Measurements from ENCODE around the gene DIDO1. TPM values are rescaled to one million over a fixed set of nuclear protein-coding genes. Genes with fewer than 3 reads are reported as not detected.
A peak's percentile ranks its signal among the peaks of the same experiment; 100 is the strongest.

DIDO1 gene
- total and polyA plus RNA-seq, 2 of the 13 experiments (the other 11 are each of a cell fraction or from before 2014, with no cell fraction given): 75.0 to 75.1 TPM

GRCh38 chr20:62926229-62927127 is at the start of gene DIDO1 (continued):
- TF ChIP-seq TAF15 (IDR thresholded peaks at IDR 0.05; ENCODE audit: low read depth, low read length, poor library complexity, severe bottlenecking): peak; percentile 98
- TF ChIP-seq ZNF160 (CRISPR knock-in tag; IDR thresholded peaks at IDR 0.05): peak; percentile 66; the same call in 1 of the 2 replicates
- TF ChIP-seq, protein P1, sequence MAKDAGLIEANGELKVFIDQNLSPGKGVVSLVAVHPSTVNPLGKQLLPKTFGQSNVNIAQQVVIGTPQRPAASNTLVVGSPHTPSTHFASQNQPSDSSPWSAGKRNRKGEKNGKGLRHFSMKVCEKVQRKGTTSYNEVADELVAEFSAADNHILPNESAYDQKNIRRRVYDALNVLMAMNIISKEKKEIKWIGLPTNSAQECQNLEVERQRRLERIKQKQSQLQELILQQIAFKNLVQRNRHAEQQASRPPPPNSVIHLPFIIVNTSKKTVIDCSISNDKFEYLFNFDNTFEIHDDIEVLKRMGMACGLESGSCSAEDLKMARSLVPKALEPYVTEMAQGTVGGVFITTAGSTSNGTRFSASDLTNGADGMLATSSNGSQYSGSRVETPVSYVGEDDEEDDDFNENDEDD (CRISPR knock-in tag; IDR thresholded peaks at IDR 0.05; ENCODE audit: borderline replicate concordance): peak; percentile 91
- TF ChIP-seq MIER2 (CRISPR knock-in tag; IDR thresholded peaks at IDR 0.05): no peak; the same call in 1 of the 2 replicates
- peak; percentile 56; the same call in 1 of the 2 replicates for TF ChIP-seq REXO4 (CRISPR knock-in tag; IDR thresholded peaks at IDR 0.05; ENCODE audit: borderline replicate concordance)
- peak; percentile 60; the same call in 1 of the 2 replicates for TF ChIP-seq ZNF670 (CRISPR knock-in tag; IDR thresholded peaks at IDR 0.05; ENCODE audit: borderline replicate concordance)
- TF ChIP-seq GPBP1L1 (CRISPR knock-in tag; IDR thresholded peaks at IDR 0.05): no peak
- TF ChIP-seq ZNF234 (CRISPR knock-in tag; conservative IDR thresholded peaks at IDR 0.05): peak; percentile 82; the same call in 1 of the 2 replicates
- TF ChIP-seq GFI1 (CRISPR knock-in tag; IDR thresholded peaks at IDR 0.05; ENCODE audit: borderline replicate concordance): peak; percentile 51; the same call in 1 of the 2 replicates
- no peak for TF ChIP-seq ONECUT2 (CRISPR knock-in tag; IDR thresholded peaks at IDR 0.05)
- TF ChIP-seq ZFP36L2 (CRISPR knock-in tag; IDR thresholded peaks at IDR 0.05): no peak
- no peak for TF ChIP-seq HMGA1 (CRISPR knock-in tag; conservative IDR thresholded peaks at IDR 0.05)
- TF ChIP-seq ZNF33A (CRISPR knock-in tag; IDR thresholded peaks at IDR 0.05; ENCODE audit: borderline replicate concordance): 0 out of 2 replicates have a peak, but pooled peaks have one; percentile 33
- TF ChIP-seq KDM1A (CRISPR knock-in tag; IDR thresholded peaks at IDR 0.05): peak; percentile 7; the same call in 1 of the 2 replicates
- TF ChIP-seq, protein P2, sequence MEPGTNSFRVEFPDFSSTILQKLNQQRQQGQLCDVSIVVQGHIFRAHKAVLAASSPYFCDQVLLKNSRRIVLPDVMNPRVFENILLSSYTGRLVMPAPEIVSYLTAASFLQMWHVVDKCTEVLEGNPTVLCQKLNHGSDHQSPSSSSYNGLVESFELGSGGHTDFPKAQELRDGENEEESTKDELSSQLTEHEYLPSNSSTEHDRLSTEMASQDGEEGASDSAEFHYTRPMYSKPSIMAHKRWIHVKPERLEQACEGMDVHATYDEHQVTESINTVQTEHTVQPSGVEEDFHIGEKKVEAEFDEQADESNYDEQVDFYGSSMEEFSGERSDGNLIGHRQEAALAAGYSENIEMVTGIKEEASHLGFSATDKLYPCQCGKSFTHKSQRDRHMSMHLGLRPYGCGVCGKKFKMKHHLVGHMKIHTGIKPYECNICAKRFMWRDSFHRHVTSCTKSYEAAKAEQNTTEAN (CRISPR knock-in tag; conservative IDR thresholded peaks at IDR 0.05): peak; percentile 92
- TF ChIP-seq RAD21 (CRISPR knock-in tag; IDR thresholded peaks at IDR 0.05): peak; percentile 93
- TF ChIP-seq, protein P3, sequence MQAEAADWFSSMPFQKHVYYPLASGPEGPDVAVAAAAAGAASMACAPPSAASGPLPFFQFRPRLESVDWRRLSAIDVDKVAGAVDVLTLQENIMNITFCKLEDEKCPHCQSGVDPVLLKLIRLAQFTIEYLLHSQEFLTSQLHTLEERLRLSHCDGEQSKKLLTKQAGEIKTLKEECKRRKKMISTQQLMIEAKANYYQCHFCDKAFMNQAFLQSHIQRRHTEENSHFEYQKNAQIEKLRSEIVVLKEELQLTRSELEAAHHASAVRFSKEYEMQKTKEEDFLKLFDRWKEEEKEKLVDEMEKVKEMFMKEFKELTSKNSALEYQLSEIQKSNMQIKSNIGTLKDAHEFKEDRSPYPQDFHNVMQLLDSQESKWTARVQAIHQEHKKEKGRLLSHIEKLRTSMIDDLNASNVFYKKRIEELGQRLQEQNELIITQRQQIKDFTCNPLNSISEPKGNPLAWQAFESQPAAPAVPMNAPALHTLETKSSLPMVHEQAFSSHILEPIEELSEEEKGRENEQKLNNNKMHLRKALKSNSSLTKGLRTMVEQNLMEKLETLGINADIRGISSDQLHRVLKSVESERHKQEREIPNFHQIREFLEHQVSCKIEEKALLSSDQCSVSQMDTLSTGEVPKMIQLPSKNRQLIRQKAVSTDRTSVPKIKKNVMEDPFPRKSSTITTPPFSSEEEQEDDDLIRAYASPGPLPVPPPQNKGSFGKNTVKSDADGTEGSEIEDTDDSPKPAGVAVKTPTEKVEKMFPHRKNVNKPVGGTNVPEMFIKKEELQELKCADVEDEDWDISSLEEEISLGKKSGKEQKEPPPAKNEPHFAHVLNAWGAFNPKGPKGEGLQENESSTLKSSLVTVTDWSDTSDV (CRISPR knock-in tag; IDR thresholded peaks at IDR 0.05): peak; percentile 22; the same call in 1 of the 2 replicates
- TF ChIP-seq FOXP4 (CRISPR knock-in tag; IDR thresholded peaks at IDR 0.05): peak; percentile 54
- peak; percentile 89 for TF ChIP-seq CBFB (CRISPR knock-in tag; IDR thresholded peaks at IDR 0.05)

Measured in HepG2 (cell line).